Neural crest cell (in vitro differentiated cells): ENCODE measurements around the gene IRAK3. TPM values are rescaled to one million over a fixed set of nuclear protein-coding genes. Genes with fewer than 3 reads are reported as not detected.

Source experiments
- DNase-seq: peaks from one replicate; pipeline ENCODE4 v3.0.0; 2021; ENCODE audit warnings: low read depth, mixed read lengths, low spot score
- H3K27ac Mint-ChIP-seq: one replicate; pipeline ENCODE4 v1.8.0; 2021; ENCODE audit warnings: mild to moderate bottlenecking, mixed read lengths; ENCODE audit not compliant: unreplicated experiment
- H3K27me3 Mint-ChIP-seq: 2 replicates; pipeline ENCODE4 v1.8.0; 2021; ENCODE audit warnings: low read depth, mild to moderate bottlenecking, mixed read lengths
- H3K36me3 Mint-ChIP-seq: 2 replicates; pipeline ENCODE4 v1.8.0; 2021; ENCODE audit warnings: low read depth, mild to moderate bottlenecking, mixed read lengths
- H3K4me1 Mint-ChIP-seq: 2 replicates; pipeline ENCODE4 v1.8.0; 2021; ENCODE audit warnings: mixed read lengths
- H3K4me3 Mint-ChIP-seq: one replicate; pipeline ENCODE4 v1.8.0; 2021; ENCODE audit warnings: mild to moderate bottlenecking, mixed read lengths
- H3K9me3 Mint-ChIP-seq: 2 replicates; pipeline ENCODE4 v1.8.0; 2021; ENCODE audit warnings: mixed read lengths
- CTCF ChIP-seq: fragments of 200-600 bp; sonication (generic); conservative IDR thresholded peaks from 2 replicates; pipeline ENCODE4 v1.5.0; 2021; ENCODE audit warnings: antibody characterized with exemption, mild to moderate bottlenecking
- total RNA-seq: library from RNA; stranded (reverse); gene quantifications from 2 replicates; pipeline ENCODE4 v1.2.1, GENCODE V29; 2021

The IRAK3 gene
- total RNA-seq, 1 donor from 2014 or later: 0.56 TPM

- no peak overlapping the region for H3K4me3 Mint-ChIP-seq
- H3K36me3 Mint-ChIP-seq: no peaks in the 10 kb centered on the region
- H3K4me1 Mint-ChIP-seq: peaks cover 10% of the 10 kb centered on the region
- no peak for TF ChIP-seq CTCF
- H3K27ac Mint-ChIP-seq: no peak overlapping the region
- H3K9me3 Mint-ChIP-seq: no peaks in the 10 kb centered on the region
- H3K27me3 Mint-ChIP-seq: peaks cover 7% of the 10 kb centered on the region
- DNase-seq: no peak
Observed at GRCh38 chr12:66258011-66258410, 69.0 kb downstream of the IRAK3 start.

- H3K27me3 Mint-ChIP-seq: no peaks in the 10 kb centered on the region
- H3K4me1 Mint-ChIP-seq: peaks cover 10% of the 10 kb centered on the region
- H3K9me3 Mint-ChIP-seq: no peaks in the 10 kb centered on the region
- no peak for TF ChIP-seq CTCF
- H3K36me3 Mint-ChIP-seq: no peaks in the 10 kb centered on the region
- H3K27ac Mint-ChIP-seq: no peak overlapping the region
- no peak overlapping the region for H3K4me3 Mint-ChIP-seq
- no peak for DNase-seq
Observed at GRCh38 chr12:66262737-66263136, 73.7 kb downstream of the IRAK3 start.

- H3K27ac Mint-ChIP-seq: no peak overlapping the region
- no peak for TF ChIP-seq CTCF
- DNase-seq: no peak
- H3K36me3 Mint-ChIP-seq: no peaks in the 10 kb centered on the region
- no peak overlapping the region for H3K4me3 Mint-ChIP-seq
- peaks cover 3% of the 10 kb centered on the region for H3K27me3 Mint-ChIP-seq
- H3K4me1 Mint-ChIP-seq: no peaks in the 10 kb centered on the region
- H3K9me3 Mint-ChIP-seq: no peaks in the 10 kb centered on the region
Observed at GRCh38 chr12:66268562-66268961, 79.5 kb downstream of the IRAK3 start.

GRCh38 chr12:66269142-66269541, 80.1 kb downstream of the IRAK3 start:
- no peaks in the 10 kb centered on the region for H3K36me3 Mint-ChIP-seq
- no peak overlapping the region for H3K27ac Mint-ChIP-seq
- H3K4me1 Mint-ChIP-seq: no peaks in the 10 kb centered on the region
- TF ChIP-seq CTCF: no peak
- H3K27me3 Mint-ChIP-seq: peaks cover 3% of the 10 kb centered on the region
- H3K9me3 Mint-ChIP-seq: no peaks in the 10 kb centered on the region
- no peak overlapping the region for H3K4me3 Mint-ChIP-seq
- no peak for DNase-seq

GRCh38 chr12:66269757-66270383, 80.9 kb downstream of the IRAK3 start:
- no peak overlapping the region for H3K4me3 Mint-ChIP-seq
- peaks cover 3% of the 10 kb centered on the region for H3K27me3 Mint-ChIP-seq
- DNase-seq: peak; percentile 1
- H3K9me3 Mint-ChIP-seq: no peaks in the 10 kb centered on the region
- H3K27ac Mint-ChIP-seq: no peak overlapping the region
- TF ChIP-seq CTCF: peak; percentile 74
- no peaks in the 10 kb centered on the region for H3K4me1 Mint-ChIP-seq
- H3K36me3 Mint-ChIP-seq: no peaks in the 10 kb centered on the region

- Mint-ChIP-seq H3K4me3 (no peak overlapping the region), H3K9me3 (no peaks in the 10 kb centered on the region), H3K36me3 (no peaks in the 10 kb centered on the region), H3K4me1 (no peaks in the 10 kb centered on the region), H3K27ac (no peak overlapping the region), H3K27me3 (peaks cover 3% of the 10 kb centered on the region)
- no peak for TF ChIP-seq CTCF
- no peak for DNase-seq
Observed at GRCh38 chr12:66270613-66271012, 81.6 kb downstream of the IRAK3 start.
